Coronary artery (tissue), 2 donors: ENCODE measurements around the gene MTFR1L.

Experiments
- DNase-seq: peaks from one replicate; pipeline ENCODE4 v3.0.0-alpha.2; 2017; ENCODE audit warnings: low spot score
- H3K27ac ChIP-seq, 2 donors: fragments of 200-600 bp; sonication (generic); one replicate each; pipeline ENCODE4 v1.5.1; 2016 to 2019
- H3K4me3 ChIP-seq: fragments of 200-600 bp; sonication (generic); 2 replicates; pipeline ENCODE4 v1.5.1; 2016; ENCODE audit warnings: mild to moderate bottlenecking, moderate library complexity
- CTCF ChIP-seq: fragments of 200-600 bp; sonication (generic); IDR thresholded peaks from one replicate; pipeline ENCODE4 v1.5.1; 2019; ENCODE audit warnings: antibody characterized with exemption

MTFR1L gene

GRCh38 chr1:25866288-25866687 lies 46.5 kb downstream of the MTFR1L start:
- no peak for DNase-seq
- TF ChIP-seq CTCF, result no peak
- Histone ChIP-seq H3K4me3 (no peak overlapping the region), H3K27ac (no peak overlapping the region)

- no peak for DNase-seq
- Histone ChIP-seq H3K4me3 (no peak overlapping the region), H3K27ac (no peak overlapping the region)
- no peak for TF ChIP-seq CTCF
Measured at GRCh38 chr1:25867210-25867991, 47.6 kb downstream of the MTFR1L start.

GRCh38 chr1:25869909-25870606 lies 50.3 kb downstream of the MTFR1L start:
- H3K27ac ChIP-seq, result no peak overlapping the region
- no peak for TF ChIP-seq CTCF
- H3K4me3 ChIP-seq, result no peak overlapping the region
- DNase-seq, result no peak

GRCh38 chr1:25870614-25871013 lies 50.9 kb downstream of the MTFR1L start:
- H3K27ac ChIP-seq, result no peak overlapping the region
- H3K4me3 ChIP-seq, result no peak overlapping the region
- TF ChIP-seq CTCF, result no peak
- no peak for DNase-seq

GRCh38 chr1:25871086-25871703 lies 51.4 kb downstream of the MTFR1L start:
- DNase-seq, result no peak
- no peak overlapping the region for H3K27ac ChIP-seq
- TF ChIP-seq CTCF, result no peak
- no peak overlapping the region for H3K4me3 ChIP-seq

GRCh38 chr1:25871704-25872494 lies 52.1 kb downstream of the MTFR1L start:
- Histone ChIP-seq H3K27ac (no peak overlapping the region), H3K4me3 (no peak overlapping the region)
- no peak for TF ChIP-seq CTCF
- DNase-seq, result no peak
